Epidermal melanocyte (primary cell): ENCODE measurements around the gene ZNF184.
A peak's percentile ranks its signal among the peaks of the same experiment; 100 is the strongest.

ENCODE experiments used
- DNase-seq: peaks from one replicate; pipeline ENCODE4 v3.0.0; 2011; ENCODE audit warnings: low spot score; ENCODE audit not compliant: insufficient read length

ZNF184 gene

DNA sequence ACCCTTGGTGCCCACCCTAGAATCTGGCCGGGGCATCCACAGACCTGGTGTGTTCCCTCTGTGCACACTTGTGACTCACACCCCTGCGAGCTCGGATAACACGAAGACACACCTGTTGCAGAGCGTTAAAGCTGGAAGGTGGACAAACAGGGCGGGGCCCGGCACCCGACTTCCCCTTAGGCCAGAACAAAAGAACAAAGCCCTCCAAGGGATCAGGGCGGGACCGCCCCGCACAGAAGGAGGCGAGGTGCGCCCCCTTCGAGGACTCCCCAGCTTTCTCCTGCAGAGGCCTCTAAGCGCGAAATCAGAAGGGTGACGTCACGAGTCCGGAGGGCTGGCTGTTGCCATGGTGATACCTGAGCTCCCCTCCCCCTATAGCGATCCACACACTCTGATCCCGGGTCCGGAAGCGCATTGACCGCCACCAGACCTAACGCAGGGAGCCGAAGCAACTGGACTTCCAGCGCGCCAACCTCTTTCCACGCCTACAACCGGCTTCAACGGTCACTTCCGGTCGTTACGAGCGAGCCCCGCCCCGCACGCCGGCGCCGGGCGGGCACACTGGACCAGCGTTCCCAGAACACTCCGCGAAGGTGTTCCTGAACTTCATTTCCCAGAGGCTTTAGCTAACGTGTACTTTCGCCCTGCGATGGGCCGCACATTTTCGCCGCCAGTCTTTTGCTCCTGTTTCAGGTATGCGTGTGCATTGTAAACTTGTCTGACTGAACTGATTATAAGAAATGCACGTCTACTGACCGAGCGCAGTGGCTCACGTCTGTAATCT, at the start of gene ZNF184:
TSS of gene ZNF184 (minus strand) at position 489 of the 784 bp plus-strand sequence. CDS start 811 bp downstream, outside the sequence.
- DNase-seq = peak; percentile 79

DNA sequence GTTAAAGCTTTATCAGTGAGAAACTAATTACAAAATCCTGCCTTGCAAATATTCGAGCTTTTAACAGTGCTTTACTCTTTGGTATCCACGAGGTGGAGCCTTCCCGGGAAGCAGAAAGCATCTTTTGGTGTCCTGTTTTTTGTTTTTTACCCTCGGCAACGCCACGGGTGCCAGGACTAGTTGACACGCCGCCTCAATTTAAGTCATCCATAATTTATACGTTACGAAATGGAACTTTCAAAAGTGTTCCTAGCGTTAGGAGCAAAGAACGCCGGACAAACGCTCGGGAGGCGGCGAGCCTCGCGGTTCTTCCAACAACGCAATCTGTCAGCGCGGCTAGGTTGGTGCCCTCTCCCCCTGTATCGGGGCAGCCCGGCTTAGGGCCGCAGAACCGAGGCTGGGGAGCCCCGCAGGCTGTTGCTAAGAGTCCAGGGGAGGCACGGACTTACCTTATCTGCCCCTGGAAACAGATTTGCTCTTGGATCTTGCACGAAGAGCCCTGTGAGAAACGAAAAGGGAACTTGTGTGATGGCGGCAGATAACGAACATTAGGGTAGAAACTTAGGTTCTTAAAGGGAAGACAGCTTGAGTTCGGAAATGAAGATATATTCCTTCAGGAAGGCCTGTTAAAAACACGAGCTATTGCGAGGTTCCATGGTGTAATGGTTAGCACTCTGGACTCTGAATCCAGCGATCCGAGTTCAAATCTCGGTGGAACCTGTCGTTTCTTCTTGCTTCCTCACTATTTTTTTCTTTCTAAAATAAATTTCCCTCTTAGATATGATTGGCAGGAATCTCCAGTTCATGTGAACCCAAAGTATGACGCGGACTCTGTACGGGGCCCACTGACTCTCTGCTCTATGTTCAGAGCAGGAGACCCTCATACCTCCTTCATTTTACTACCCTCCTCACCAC, 46.2 kb upstream of the ZNF184 start:
- DNase-seq = peak; percentile 63

DNA sequence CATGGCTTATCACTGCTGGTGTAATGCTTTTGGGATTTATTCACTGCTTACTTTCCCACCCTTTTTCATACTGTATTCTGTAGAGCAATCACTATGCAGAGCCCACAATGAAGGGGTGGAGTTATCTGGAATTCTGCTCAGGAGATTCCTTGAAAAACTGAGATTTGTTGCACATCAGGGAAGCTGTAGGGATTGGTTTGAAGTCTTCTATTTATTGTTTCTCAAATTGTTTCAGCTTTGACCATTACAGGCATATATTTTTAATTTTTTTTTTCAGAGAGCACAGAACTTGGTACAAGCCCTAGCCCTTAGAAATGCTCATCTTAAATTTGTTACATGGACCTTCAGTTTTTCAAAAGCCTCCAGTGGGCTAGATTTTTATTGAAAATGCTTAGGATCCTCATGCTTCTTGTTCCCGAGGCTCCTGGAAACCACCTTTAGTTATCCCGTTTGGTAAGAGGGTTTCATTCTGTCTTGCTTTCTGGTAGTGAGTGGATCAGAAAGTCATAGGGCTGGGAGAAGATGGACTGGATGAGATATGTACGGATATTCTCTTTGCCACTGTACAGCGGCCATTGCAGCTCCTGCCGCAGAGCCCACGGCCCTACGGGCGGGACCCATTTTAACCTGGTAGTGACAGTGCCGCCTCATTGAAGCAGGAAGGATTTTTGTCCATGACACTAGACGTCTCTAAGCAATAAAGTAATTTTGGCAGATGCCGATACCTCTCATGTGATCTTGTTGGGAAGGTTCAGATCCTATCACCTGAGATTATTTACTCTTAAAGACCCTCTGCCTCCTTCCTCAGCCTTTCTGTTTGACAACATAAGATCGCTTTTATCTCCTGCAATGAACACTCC, 45.3 kb upstream of the ZNF184 start:
- no peak for DNase-seq

DNA sequence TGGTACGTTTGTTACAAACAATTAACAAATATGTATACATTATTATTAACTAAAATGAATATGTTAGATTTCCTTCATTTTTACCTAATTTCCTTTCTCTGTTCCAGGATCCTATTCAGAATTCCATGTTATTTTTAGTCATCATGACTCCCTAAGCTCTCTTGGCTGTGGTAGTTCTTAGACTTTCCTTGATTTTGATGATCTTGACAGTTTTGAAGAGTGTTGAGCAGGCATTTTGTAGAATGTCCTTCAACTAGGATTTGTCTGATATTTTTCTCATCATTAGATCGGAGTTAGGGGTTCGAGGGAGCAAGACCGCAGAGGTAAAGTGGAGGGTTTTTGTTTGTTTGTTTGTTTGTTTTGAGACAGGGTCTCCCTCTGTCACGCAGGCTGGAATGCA, 44.3 kb upstream of the ZNF184 start:
- no peak for DNase-seq

DNA sequence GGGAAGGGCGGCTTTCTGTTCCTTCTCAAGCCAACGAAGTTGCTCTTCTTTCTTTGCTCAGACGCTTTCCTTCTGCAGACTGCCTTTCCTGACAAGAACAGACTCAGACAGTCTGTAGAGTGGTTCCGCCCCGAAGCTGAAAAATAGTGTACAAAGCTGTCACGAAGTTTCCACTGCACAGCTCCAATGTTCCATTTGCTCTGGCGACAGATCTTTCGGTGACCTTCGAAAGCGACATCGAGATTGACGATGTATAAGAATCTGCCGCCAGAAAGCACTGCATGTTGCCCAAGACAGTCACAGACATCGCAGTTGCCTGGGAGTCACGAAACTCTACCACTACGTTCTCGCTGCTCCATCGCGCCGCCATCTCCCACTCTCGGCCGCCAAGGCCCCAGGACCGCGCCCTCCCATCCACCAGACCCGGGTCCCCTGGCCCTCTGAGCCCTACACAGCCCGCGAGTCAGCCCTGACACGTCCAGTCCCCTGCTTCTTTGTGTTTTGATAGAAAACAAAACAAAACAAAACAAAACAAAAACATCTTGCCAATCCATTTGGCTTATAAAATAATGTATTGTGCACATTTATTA, 42.1 kb upstream of the ZNF184 start:
- no peak for DNase-seq

DNA sequence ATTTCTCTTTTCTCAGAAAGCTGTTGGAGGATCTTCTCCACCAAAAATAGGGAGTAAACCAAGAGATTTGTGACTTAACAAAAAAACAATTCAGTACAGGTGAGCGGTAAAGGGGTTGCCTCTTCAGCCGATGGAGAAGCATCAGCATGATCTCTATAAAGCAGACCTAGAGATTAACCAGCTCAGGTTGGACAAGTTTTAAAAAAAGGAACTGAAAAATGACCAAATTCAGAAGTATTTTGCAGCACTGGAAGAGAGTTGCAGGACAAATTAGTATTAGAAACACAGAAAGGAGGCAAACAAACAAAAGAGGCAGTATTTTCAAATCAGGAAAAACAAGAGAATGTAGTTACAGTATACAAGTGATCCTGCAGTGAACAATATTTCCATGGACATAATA, 39.6 kb upstream of the ZNF184 start:
- no peak for DNase-seq

DNA sequence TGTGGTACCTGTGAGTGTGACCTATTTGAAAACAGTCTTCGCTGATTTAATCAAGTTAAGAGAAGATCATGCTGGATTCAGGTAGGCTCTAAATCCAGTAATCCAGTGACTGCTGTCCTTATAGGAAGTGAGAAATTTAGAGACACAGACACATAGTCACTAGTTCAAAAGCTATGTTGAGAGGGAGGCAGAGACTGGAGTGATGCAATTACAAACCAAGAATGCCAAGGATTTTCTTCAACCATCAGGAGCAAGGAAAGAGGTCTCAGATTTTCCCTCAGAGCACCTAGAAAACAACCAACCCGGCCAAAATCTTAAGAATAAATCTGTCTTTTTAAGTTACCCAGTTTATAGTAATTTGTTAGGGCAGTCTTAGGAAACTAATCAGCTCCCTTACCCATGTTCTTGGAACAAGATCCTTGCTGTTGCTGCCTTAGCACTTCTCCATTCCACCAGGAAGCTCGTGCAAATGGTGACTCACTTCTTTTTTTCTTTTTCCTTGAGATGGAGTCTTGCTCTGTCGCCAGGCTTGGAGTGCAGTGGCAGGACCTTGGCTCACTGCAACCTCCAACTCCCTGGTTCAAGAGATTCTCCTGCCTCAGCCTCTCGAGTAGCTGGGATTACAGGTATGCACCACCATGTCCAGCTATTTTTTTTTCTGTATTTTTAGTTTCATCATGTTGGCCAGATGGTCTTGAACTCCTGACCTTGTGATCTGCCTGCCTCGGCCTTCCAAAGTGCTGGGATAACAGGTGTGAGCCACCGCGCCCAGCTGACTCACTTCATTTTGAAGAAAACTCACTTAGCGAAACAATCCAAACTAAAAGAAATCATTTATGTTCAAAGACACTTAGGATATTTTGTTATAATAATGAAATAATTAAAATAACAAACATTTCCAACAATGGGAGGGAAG, 34.4 kb upstream of the ZNF184 start:
- no peak for DNase-seq

DNA sequence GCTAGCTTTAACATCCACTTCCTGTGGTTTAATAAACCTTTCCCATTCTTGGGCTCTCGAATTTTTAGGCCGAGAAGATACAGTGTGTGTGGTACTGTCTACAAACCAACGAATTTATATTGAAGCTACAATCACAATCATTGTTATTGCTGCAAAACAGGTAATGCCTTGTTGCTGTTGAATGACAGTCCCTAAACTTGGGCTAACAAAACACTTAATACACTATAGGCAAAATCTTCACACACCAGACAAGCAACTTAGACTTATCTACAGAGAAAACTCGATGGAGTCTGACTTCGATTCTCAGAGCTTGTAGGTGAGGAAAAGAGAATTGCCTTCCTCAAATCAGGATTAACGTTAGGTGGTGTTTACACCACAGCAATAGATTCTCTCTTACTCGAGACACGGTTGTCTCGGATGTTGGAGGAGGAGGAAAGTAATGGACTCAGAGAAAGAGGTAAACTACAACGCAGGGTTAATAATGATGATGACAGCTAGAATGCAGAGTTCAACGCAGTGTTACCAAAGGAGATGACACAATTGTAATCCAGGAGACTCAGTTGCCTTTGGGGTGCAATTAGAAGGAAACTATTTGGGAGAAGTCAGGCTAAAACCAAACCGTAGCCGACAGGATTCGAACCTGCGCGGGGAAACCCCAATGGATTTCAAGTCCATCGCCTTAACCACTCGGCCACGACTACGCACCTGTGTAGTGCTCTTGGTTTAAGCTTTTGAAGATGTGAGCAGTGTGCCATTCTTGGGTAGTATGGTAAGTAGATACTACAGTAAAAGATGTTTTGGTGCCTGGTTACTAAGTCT, 32.5 kb upstream of the ZNF184 start:
- no peak for DNase-seq

DNA sequence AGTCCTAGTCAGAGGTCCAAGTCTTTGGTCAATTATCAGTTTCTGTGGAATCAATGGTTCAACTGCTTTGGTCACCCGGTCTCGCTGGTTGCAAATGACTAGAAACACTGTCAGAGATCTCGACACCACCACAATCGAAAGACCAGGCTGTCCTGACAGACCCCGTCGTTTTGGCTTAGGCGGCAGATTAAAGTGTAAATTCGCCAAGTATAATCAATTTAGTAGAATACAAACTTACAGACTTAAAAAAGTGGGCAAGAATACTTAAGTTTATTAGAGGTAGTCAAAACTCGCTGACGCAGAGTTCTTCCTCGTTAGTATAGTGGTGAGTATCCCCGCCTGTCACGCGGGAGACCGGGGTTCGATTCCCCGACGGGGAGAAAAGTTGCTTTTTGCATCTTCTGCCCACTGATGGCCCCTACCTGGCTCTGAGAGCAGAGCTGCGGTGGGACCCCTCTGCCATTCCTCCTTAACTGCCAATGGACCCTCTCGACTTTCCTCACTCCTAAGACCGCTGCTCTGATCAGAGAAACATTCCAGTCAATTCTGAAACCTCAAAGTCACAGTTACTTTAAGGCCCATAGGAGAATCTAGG, 30.6 kb upstream of the ZNF184 start:
- DNase-seq = peak; percentile 26

DNA sequence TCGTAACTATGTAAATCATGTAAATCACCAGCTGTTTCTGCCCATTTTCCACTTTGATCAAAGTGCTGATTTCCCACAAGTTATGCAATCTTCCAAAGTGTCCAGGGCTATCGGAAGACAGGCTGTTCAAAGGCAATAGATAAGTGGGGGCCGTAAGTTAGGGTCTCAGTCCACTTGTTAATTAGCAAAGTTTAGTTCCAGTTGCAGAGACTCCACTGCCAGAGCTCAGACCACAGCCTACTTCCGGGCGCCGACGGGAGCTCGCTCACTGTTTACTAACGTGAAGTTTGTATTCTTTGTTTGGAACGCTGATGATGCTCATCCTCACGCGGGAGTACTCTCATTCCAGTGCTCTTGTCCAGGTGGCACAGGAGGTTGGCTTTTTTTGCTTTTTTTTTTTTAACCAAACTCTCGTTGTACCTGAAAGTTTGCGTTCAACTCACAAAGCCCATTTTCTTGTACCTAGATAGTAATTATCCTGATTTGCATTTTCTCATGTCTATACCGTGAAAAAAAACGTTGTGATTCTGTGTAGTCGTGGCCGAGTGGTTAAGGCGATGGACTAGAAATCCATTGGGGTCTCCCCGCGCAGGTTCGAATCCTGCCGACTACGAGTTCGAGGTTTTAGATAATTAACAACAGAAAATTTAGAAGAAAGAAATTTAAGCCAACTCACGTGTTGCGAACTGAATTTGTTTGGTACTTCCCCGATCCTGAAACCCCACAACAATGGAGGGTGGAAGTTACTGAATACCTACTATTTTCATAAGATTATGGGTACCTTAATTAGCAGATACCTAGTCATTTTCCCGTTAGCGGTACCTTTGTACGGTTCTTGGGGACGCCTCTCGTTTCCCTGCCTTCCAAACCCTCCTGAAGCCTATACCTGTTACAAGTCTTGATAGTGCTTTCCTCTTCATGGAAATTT, 29.9 kb upstream of the ZNF184 start:
- no peak for DNase-seq

DNA sequence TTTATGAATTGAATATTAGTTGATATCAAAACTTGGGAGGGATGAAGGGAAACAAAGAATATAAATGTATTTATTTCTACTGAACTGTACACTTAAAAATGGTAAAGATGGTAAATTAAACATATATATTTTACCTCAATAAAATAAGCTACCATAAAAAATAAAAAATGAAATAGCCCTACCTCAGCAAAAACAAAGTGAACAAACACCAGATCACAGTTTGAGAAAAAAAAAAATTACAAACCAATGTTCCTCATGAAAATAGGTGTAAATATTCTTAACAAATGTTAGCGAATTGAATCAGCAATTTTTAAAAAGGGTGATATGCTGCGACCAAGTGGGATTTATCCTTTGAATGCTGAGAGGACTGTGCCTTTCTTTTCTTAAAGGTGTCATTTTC, 28.3 kb upstream of the ZNF184 start:
- DNase-seq = no peak

DNA sequence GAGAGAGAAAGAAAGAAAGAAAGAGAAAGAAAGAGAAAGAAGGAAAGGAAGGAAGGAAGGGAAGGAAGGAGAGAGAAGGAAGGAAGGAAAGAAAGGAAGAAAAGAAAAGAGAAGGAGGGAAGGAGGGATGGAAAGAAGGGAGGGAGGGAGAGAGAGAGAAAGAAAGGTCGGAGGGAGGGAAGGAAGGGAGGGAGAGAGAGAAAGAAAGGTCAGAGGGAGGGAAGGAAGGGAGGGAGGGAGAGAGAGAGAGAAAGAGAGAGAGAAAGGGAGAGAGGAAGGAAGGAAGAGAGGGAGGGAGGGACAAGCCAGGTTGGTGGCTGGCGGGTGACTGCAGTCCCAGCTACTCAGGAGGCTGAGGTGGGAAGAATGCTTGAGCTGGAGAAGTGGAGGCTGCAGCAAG, 27.3 kb upstream of the ZNF184 start:
- DNase-seq = no peak

DNA sequence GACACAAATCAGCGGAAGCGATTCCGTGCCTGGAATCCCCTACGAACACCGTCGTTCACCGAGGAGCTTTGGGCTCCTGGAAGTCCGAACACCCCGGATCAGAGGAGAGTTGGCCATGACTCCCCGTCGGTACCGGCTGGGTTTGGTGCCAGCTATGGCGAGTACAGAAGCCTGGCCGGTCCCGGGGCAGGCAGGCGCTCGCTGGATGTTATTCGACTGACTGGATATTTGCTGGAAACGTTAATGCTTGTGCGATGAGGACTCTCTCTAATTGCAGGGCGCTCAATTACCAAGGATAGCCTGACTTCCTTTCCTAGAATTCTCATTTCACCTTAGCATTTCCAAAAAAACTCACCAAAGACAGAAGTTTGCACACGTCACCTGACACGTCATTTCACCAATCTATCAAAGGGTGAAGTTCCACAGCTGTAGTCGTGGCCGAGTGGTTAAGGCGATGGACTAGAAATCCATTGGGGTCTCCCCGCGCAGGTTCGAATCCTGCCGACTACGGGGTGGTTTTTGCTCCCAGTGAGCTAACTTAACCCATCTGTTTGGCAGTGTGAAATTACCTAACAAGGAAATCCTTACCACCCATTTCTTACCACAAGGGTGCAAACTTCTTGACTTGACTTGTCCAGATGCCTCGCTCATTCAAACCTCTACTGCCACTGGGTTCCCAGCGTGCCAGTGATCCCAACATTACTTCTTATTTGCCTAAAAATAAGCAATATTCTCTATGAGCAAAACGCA, 22.7 kb upstream of the ZNF184 start:
- DNase-seq = no peak

DNA sequence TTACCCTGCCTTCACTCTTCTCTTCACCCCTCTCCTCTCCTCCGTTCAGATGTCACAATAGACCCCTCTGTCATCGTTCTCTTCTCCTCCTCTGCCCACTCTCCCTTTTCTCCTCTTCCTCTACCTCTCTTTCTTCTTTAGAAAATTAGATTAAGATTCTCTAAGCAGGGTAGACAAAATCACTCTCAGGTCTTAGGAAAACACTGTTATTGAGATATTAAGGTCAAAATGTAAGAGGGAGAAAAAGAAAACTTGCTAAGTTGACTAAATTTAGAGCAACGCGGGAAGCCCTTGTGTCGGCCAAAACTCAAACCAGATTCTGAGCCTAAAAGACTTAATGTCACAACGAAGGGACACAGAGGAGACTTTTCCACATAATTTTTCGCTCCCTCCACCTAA, 22.1 kb upstream of the ZNF184 start:
- DNase-seq = no peak

DNA sequence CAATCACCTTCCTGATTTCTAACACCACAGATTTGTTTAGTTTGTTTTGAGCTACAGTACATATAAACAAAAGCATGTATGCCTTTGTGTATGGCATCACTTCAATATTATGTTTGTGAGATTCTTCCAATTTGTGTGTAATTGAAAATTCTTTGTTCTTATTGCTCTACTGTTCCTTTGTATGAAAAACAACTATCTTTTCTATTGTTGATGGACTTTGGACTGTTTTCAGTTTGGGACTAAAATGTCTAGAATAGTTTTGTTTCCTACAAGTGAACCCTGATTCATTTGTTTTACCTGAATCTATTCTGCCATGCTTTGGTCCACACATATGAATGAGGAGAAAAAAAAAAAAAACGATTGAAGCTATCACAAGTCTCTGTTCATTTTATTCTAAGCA, 21.2 kb upstream of the ZNF184 start:
- no peak for DNase-seq

DNA sequence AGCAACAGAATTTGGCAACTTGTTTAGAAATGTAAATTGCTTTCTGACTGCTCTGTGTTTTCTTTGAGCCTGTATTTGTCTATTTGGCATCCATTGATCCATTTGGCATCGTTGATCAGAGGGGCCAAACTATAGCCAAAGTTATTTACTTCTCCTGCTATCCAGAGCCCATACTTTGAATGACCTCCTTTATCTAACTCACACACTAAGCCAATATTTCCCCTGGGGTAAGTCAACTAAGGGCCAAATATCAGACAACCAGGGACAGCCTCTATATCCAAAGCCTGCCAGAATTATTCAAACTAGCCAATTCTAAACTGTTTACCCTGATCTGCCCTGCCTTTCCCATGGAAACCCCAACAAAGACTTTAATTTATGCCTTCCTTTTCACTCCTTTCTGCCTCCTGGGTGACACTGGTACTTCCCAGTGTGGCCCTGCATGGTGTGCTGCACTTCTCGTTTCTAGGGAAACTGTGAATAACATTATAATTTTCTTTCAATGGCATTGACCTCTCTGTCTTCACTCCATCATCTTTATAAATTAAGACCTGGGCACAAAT, 19.8 kb upstream of the ZNF184 start:
- no peak for DNase-seq
